Measurements from ENCODE around the gene SLC6A17. TPM values are rescaled to one million over a fixed set of nuclear protein-coding genes. Genes with fewer than 3 reads are reported as not detected.

SLC6A17 gene
- total RNA-seq, 1 donor from 2014 or later = 0.40 TPM

DNA sequence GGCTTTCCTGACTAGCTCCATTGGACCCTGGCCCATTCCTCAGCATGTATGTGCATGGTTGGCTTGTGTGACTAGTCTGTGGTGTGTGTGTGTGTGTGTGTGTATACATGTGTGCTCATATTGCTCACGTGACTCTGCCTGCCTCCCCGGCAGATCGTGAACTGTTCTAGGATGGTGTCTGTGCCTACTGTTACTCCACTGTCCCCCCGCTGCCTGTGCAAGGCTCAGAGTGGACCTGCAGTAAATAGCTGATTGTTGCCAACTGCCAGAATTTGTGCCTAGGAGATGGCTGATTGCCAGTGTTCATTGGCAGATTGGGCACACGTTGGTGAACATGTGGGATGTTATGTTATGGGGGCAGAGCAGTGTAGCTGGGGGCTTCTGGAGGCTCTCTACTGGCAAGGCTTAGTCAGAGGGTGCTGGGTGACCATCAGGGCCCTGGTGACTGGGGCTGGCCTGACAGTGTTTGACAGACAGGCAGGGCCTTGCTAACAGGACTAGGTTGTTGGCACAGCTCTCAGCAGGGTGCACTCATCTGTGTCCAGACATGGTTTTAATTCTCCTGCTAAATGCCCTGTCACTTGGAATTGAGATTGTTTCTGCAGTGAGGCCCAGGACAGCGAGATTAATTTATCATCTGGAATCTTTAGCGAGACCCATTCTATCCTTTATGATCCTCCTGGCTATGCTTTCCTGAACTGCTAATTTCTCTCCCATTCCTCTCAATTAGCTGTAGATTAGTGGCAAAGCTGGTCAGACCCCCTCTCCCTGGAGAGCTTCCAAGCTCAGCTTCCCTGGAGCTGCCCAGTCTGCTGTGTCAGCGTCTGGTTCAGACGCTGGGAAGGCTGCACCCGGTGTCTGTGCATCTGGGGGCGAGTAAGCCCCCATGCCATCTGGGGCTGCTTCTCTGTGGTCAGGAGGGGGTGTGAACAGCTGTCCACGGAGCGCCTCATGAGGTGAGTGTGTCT, 20.8 kb downstream of the SLC6A17 start:
- intact Hi-C loops (cut with DNase I) = no loop called here
- DNase-seq (ENCODE audit: low spot score) = no peak

DNA sequence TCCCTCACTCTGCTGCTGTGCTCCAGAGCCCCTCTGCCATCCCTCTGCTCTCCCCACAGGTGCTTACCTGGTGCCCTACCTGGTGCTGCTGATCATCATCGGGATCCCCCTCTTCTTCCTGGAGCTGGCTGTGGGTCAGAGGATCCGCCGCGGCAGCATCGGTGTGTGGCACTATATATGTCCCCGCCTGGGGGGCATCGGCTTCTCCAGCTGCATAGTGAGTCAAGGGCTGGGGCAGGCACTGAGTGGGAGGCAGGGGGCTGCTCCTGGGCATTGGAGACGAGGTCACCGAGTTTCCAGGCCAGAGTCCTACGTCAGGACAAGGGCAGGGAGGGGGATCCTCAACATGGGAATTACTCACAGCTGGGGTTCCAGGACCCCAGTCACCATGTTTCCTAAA, 21.7 kb downstream of the SLC6A17 start:
- intact Hi-C loops (cut with DNase I) = no loop called here
- no peak for DNase-seq (ENCODE audit: low spot score)

DNA sequence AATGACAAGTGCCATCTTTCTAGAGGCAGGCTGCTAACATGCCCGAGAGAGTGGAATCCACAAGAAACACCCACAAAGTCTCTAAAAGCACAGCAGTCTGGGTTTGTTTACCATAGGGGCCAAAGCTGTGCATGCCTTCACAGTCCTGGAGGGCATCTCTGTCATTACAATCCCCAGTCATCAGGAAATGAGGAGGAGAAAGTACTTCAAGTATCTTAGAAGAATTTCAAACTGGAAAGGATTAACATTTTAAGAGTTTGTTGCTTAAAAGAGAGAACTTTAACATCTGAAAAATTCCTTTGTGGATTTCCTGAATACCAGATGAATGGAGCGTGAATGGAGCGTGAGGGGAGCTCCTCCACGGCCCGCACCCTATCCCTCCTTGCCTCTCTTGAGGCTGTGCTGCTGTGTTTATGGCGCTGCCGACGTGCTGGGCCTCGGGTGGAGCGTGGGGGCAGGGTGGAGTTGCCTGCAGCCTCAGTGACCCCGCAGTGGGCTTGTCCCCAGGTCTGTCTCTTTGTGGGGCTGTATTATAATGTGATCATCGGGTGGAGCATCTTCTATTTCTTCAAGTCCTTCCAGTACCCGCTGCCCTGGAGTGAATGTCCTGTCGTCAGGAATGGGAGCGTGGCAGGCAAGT, 23.3 kb downstream of the SLC6A17 start:
- intact Hi-C loops (cut with DNase I) = no loop called here
- DNase-seq (ENCODE audit: low spot score) = no peak

DNA sequence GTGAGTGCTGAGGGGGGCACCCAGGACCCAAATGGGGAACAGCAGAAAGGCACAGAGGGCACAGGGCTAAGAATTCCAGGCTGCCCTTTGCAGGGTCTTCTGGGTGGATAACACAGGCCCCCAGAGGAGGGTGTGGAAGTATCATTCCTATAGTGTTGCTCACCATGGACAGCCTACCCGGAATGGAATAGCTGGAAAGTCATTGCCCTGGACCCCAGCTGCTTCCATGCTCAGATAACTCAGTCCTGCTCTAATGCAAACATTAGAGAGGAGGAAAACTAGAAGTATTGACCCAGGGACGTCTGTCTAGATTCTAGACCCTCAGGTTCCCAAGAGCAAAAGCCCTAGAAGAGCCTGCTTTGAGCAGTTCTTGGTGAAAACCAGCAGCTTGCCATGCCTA, 24.7 kb downstream of the SLC6A17 start:
- DNase-seq (ENCODE audit: low spot score) = no peak
- intact Hi-C loops (cut with DNase I) = no loop called here

DNA sequence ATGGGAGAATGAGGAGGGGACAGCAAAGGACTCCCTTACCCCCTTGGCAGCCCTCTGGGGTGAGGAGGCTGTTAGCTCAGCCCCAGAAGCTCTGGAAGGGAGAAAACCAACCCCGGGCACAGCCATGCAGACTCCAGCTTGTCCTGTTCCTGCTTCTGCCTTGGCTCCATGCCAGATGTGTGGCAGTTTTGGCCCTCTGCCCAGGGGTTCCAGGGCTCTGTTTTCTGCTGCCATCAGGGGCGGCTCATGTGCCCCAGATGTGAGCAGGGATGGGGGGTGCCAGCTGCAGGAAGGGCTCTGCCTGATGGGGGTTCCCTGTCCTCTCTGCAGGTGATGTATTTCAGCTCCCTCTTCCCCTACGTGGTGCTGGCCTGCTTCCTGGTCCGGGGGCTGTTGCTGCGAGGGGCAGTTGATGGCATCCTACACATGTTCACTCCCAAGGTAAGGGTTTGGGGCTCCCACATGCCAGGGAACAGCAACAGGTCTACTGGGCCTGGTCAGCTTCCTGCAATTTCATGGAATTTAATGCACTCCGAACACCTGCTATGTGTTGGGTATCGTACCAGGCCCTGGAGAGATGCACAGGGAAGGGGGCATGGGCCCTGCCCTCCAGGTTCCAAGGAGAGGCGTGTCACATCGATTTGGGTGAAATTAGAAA, 26.1 kb downstream of the SLC6A17 start:
- intact Hi-C loops (cut with DNase I) = no loop called here
- DNase-seq (ENCODE audit: low spot score) = no peak

DNA sequence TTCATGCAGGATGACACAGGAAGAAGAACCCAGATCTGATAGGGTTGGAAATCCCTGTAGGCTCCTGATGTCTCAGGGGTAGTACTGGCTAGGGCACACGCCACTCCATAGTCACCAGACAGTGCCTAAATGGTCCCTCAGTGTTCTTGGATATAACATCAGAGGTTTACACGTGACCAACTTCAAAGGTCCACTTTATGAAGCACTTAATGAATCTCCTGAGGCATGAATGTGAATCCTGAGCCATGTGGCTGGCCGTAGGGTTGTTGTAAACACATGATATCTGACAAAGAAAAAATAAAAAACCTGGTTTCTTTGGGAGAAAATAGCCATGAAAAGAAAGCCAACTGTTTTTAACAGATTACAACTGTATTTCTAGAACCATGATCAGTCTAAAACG, 27.5 kb downstream of the SLC6A17 start:
- intact Hi-C loops (cut with DNase I) = no loop called here

DNA sequence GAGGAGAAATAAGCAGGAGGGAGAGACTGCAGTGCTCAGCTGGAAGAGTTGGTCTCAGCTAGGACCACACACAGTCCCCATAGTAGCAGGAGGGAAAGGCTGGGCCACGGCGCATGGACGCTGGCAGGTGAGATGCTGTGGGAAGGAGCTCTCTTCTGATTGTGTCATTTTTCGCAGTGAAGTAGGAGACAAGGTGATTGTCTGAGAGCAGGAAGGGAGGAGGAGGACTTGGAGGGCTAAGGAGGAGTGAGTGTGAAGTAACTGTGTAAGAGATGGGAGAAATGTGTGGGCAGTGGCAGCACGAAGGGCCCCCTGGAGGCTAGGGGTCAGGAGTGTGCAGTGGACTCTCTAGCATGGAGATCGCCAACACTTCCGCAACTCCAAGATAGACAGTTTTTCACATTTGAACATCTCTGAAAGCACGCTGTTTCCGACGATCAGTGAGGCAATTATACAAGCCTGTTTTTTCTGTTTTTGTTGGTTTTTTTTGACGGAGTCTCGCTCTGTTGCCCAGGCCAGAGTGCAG, 33.4 kb downstream of the SLC6A17 start:
- no peak for DNase-seq (ENCODE audit: low spot score)
- intact Hi-C loops (cut with DNase I) = no loop called here

More for the DNA sequence above, 27.5 kb downstream of the SLC6A17 start:
- DNase-seq (ENCODE audit: low spot score) = no peak

DNA sequence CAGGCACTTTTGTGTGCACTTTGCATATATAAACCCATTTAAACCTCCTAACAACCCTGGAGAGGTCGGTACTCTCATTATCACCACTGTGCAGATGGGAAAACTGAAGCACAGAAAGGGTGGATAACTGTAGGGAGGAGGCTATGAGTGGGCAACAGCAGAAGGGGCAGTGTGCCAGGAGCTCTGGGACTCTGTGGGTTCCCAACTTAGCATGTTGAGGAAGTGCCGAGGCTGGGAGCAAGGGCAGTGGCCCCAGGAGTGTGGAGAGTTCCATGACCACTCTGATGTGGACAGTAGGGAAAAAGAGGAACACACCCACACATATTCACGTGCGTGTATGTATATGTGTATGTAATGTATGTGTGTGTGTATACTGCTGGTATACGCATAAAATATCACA, 34.2 kb downstream of the SLC6A17 start:
- no peak for DNase-seq (ENCODE audit: low spot score)
- intact Hi-C loops (cut with DNase I) = no loop called here

DNA sequence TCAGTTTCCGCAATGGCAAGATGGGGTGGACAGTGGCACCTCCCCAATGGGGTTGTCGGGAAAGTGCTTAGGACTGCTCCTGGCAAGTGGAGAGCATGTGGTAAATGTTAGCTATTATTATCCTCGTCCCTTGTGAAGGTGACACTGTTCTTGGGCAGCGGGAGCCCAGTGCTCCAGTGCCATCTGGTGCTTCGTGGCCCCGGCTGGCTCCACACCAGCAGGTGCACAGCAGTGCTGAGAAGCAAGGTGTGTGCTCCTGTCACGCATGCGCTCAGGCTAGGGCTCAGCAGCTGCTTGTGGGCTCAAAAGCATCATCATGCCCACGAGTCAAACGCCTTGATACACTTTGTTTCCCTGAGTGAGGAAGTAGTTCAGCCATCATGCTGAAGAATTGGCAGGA, 34.9 kb downstream of the SLC6A17 start:
- no peak for DNase-seq (ENCODE audit: low spot score)
- intact Hi-C loops (cut with DNase I) = loop anchor here (5.0 kb wide), 1 partner anchor 133 kb away; no protein-coding TSS in a partner anchor

DNA sequence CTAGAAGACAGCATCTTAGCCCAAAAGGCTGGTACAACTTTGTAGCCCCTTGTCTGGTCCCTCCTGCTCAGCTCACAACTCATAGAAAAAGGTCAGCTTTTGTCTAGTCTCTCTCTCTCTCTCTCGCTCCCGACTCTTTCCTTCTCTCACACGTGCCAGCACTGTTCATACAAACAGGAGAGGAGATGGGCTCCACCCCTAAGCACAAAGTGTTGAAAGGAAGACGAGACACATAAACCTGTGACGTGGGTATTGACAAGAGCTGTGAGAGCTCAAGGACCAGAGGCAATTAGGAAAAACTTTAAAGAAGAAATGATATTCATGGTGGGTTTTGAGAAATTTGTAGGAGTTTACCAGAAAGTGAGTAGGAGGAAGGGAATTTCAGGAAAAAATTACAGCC, 36.3 kb downstream of the SLC6A17 start:
- no peak for DNase-seq (ENCODE audit: low spot score)
- intact Hi-C loops (cut with DNase I) = loop anchor here (5.0 kb wide), 1 partner anchor 134 kb away; no protein-coding TSS in a partner anchor

DNA sequence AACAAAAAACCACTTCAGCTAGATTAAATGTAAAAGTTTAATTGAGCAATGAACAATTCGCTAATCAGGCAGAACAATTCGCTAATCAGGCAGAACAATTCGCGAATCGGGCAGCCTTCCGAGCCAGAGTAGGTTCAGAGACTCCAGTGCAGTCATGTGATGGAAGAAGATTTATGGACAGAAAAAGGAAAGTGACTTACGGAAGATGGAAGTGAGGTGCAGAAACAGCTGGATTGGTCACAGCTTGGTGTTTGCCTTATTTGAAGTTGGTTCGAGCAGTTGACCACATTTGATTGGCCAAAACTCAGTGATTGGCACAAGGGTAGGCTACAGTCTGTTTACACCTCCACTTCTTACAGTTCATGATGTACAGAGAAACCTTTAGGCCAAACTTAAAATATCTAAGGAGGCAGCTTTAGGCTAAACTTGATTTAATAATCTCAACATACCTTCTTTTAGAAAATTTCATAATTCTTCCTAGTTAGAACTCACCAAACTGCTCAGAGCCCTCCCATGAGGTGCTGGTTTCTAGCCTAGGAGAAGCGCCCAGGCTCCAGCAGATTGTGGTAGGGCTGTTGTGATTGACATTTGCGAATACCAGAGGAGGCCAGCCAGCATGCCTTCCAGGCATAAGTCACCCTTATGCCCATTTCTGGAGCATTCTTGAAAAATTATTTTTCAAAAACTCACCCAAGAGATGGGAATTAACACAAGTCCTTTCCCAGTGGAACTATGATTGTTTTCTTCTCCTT, 37.0 kb downstream of the SLC6A17 start:
- DNase-seq (ENCODE audit: low spot score) = no peak
- intact Hi-C loops (cut with DNase I) = loop anchor here (5.0 kb wide), 1 partner anchor 135 kb away; no protein-coding TSS in a partner anchor

DNA sequence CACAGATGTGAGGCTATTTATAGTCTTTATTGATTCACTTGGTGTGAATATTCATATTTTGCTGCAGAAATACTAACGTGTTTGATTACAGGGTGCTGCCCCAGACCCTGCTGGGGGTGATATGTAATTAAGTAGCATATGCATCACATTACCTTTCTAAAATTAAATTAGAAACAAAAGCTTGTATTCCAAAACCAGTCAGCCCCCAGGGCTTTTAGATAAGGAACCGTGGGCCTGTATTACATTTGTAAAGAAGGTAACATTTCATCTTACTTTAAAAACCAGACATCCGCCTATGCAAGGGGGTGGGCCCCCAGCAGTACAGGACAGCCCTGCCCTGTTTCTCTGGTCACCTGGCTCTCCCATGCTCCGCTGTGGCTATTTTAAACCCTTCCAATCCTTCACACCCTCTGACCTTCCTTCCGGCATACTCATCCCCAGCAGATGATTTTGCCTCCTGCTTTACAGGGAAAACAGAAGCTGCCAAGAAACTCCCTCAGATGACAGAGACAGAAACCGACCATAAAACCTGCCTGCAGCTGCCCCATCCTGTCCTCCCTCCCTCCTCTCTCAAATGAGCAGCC, 37.8 kb downstream of the SLC6A17 start:
- intact Hi-C loops (cut with DNase I) = loop anchor here (5.0 kb wide), 1 partner anchor 136 kb away; no protein-coding TSS in a partner anchor
- no peak for DNase-seq (ENCODE audit: low spot score)

DNA sequence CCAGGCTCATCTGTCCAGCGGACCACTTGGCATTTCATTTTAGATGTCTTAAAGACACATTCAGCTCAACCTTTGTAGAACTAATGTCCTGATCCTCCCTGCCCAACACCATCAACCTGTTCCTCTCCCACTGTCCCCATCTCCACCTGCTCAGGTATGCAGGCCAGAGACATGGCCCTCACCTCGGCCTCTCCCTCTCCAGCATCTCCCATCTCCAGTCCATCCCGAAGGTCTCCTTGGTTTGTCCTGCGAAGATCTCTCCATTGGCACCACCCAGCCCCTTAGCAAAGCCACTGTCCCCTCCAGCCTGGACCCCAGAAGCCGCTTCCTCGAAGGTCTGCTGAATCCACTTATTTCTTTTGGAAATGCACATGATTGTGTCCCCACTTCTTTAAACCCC, 38.9 kb downstream of the SLC6A17 start:
- intact Hi-C loops (cut with DNase I) = loop anchor here (5.0 kb wide), 1 partner anchor 137 kb away; no protein-coding TSS in a partner anchor
- no peak for DNase-seq (ENCODE audit: low spot score)

DNA sequence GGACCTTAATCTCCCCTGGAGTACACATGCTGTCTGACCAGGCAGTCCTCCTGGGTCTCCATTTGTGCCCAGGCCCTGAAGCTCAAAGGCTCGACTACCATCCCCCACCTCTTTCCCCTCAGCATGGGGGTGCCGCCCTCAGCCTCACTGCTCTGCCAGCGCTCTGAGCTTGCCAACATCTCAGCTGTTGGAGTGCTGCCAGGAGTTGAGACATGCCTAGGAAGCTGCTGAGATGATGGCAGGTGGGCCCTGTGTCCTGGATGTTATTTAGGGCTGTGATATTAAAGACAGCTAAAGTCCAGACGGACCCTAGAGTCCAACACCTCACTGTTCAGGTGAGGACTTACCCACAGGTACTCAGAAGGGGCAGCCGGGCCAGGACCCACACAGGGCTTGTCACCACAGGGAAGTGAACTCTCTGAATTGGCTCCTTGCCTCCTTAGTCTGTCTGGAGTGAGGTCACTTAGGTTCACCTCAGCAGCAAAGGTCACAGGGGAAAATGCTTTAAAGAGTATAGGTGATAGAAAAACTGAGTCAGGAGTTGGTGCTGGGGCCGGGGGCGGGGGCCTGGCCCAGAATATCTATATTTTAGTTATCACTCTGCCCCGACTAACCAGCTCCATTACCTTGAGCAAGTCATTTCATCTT, 40.1 kb downstream of the SLC6A17 start:
- DNase-seq (ENCODE audit: low spot score) = no peak
- intact Hi-C loops (cut with DNase I) = no loop called here

DNA sequence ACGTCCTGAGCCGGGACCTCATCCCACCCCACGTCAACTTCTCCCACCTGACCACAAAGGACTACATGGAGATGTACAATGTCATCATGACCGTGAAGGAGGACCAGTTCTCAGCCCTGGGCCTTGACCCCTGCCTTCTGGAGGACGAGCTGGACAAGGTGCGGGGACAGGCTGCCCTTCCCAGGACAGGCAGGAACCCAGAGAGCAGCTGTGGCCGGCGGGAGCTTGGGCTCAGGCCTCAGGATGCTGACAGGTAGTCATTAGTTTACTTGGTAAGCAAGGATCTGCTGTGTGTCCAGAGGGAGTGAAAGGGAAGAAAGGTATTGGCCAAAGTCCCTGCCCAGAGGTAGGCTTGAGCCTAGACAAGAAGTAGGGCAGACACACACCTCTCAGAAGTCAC, 42.2 kb downstream of the SLC6A17 start:
- intact Hi-C loops (cut with DNase I) = no loop called here
- no peak for DNase-seq (ENCODE audit: low spot score)

DNA sequence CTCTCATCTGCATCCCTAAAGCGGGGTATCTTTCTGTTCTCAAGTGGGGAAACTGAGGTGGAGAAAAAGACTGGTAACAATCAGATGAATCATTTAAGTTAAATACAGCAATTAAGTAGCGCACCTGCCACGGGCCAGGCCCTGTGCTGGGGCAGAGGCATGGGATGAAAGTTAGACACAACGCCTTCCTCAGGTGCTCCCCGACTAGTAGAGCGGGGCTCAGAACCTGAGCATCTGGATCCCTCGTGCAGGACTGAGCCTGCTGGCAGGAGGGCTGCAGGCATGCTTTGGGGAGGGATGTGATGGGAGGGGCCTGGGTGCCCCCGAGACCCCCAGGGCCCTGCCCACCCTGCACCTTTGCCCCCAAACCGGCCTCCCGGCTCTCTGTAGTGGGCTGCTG, 44.9 kb downstream of the SLC6A17 start:
- intact Hi-C loops (cut with DNase I) = no loop called here

DNA sequence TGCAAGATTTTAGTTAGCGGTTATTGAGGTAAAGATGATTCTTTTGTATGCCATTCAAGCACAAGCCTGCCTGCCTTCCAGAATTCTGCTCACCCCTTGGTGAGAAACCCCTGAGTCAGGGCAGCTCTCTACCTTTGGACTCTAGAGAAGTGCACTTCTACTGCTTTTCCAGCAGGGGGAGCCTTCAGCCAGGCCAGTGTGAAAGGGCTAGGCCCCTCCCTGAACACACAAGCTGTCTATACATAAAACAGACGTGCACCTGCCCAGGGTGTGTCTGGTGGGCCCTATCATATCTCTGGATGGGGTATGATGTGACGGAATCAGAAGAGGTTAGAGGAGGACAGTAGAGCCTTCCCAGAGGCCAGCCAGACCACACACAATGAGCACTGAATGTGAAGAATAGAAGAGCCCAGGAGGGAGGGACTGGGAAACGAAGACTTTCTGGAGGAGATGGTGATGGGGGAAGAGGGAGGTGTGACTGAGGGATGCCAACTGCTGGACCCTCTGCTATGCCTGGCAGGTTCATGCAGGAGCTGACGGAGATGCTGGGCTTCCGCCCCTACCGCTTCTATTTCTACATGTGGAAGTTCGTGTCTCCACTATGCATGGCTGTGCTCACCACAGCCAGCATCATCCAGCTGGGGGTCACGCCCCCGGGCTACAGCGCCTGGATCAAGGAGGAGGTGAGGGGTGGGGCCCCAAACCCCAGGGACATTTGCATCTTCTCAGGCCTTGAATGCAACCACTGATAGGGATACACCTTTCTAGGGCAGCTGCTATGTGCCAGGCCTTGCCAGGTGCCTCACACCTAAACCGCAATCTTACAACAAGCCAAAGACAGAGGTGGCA, 46.8 kb downstream of the SLC6A17 start:
- intact Hi-C loops (cut with DNase I) = no loop called here

More for the DNA sequence above, 44.9 kb downstream of the SLC6A17 start:
- DNase-seq (ENCODE audit: low spot score) = no peak

More for the DNA sequence above, 46.8 kb downstream of the SLC6A17 start:
- no peak for DNase-seq (ENCODE audit: low spot score)

Data from cardiac septum (tissue), 1 donor.